HG02642 (cell line): ENCODE results near the gene USP12.
"Not testable (repeated sequence)": the region's sequence is repeated elsewhere in the genome, so short reads cannot be mapped to it uniquely, and the experiment has no call there.

ENCODE experiments used
- ATAC-seq: cut with Tn5 transposase; IDR thresholded peaks from one replicate; pipeline ENCODE4 v1.9.1; 2021; ENCODE audit warnings: mild to moderate bottlenecking; ENCODE audit not compliant: unreplicated experiment, poor library complexity

Gene USP12

GRCh38 chr13:27159806-27160563, 11.6 kb downstream of the USP12 start:
- ATAC-seq, result no peak

- no peak for ATAC-seq
Measured at GRCh38 chr13:27158335-27158734, 13.3 kb downstream of the USP12 start.

- no peak for ATAC-seq
Measured at GRCh38 chr13:27151798-27152599, 19.6 kb downstream of the USP12 start.

- no peak for ATAC-seq
Measured at GRCh38 chr13:27149702-27150101, 21.9 kb downstream of the USP12 start.

GRCh38 chr13:27148900-27149299, 22.7 kb downstream of the USP12 start:
- no peak for ATAC-seq

- ATAC-seq, result peak; percentile 74
Measured at GRCh38 chr13:27147530-27148170, 24.0 kb downstream of the USP12 start.

- ATAC-seq, result no peak
Measured at GRCh38 chr13:27141746-27142145, 29.9 kb downstream of the USP12 start.

- not testable (repeated sequence) for ATAC-seq
Measured at GRCh38 chr13:27141159-27141558, 30.5 kb downstream of the USP12 start.

- no peak for ATAC-seq
Measured at GRCh38 chr13:27140060-27140459, 31.6 kb downstream of the USP12 start.

GRCh38 chr13:27139565-27139964, 32.0 kb downstream of the USP12 start:
- no peak for ATAC-seq

- no peak for ATAC-seq
Measured at GRCh38 chr13:27138457-27139093, 33.0 kb downstream of the USP12 start.

GRCh38 chr13:27137759-27138158, 33.9 kb downstream of the USP12 start:
- no peak for ATAC-seq

- no peak for ATAC-seq
Measured at GRCh38 chr13:27135023-27135422, 36.6 kb downstream of the USP12 start.

GRCh38 chr13:27133889-27134288, 37.7 kb downstream of the USP12 start:
- no peak for ATAC-seq

GRCh38 chr13:27132538-27132937, 39.1 kb downstream of the USP12 start:
- peak; percentile 41 for ATAC-seq

- no peak for ATAC-seq
Measured at GRCh38 chr13:27131906-27132305, 39.7 kb downstream of the USP12 start.

- ATAC-seq, result peak; percentile 92
Measured at GRCh38 chr13:27130979-27131623, 40.5 kb downstream of the USP12 start.

- no peak for ATAC-seq
Measured at GRCh38 chr13:27130223-27130978, 41.2 kb downstream of the USP12 start.

- no peak for ATAC-seq
Measured at GRCh38 chr13:27128825-27129627, 42.6 kb downstream of the USP12 start.
